MCF 10A (cell line): ENCODE measurements around the gene PTPRR. TPM values are rescaled to one million over a fixed set of nuclear protein-coding genes. Genes with fewer than 3 reads are reported as not detected.

ENCODE experiments used
- BruUV-seq: library from RNA; stranded (reverse); fragments of 400-500 nt; replicated peaks from 2 replicates; lab custom pipeline; 2021; lab: Mats Ljungman, UMichigan
- CTCF ChIA-PET: fragments of 300-600 bp; sonication (Branson Sonifier 250); formaldehyde crosslinking; extraction: SDS; loops from one replicate; lab custom pipeline; 2021; ENCODE audit warnings: antibody characterized with exemption, inconsistent platforms; lab: Yijun Ruan, JAX
- POLR2A ChIA-PET: fragments of 300-600, 350-650 bp; sonication (Branson Sonifier 250); formaldehyde crosslinking; extraction: SDS; loops from one replicate; lab custom pipeline; 2020; ENCODE audit warnings: antibody characterized with exemption, inconsistent platforms; lab: Yijun Ruan, JAX
- DNase-seq: peaks from one replicate; pipeline ENCODE4 v3.0.0-alpha.2; 2018; ENCODE audit not compliant: unreplicated experiment
- H3K27ac Mint-ChIP-seq: one replicate; pipeline ENCODE4 v1.8.0; 2022; ENCODE audit warnings: mild to moderate bottlenecking, low read depth, mixed read lengths; ENCODE audit not compliant: unreplicated experiment
- H3K27me3 Mint-ChIP-seq: one replicate; pipeline ENCODE4 v1.8.0; 2022; ENCODE audit warnings: mixed read lengths; ENCODE audit not compliant: insufficient read depth, unreplicated experiment
- H3K36me3 Mint-ChIP-seq: one replicate; pipeline ENCODE4 v1.8.0; 2022; ENCODE audit warnings: mild to moderate bottlenecking, moderate library complexity, mixed read lengths; ENCODE audit not compliant: insufficient read depth, unreplicated experiment
- H3K4me1 Mint-ChIP-seq: one replicate; pipeline ENCODE4 v1.8.0; 2022; ENCODE audit warnings: mixed read lengths; ENCODE audit not compliant: insufficient read depth, unreplicated experiment
- H3K4me3 Mint-ChIP-seq: one replicate; pipeline ENCODE4 v1.8.0; 2022; ENCODE audit warnings: mild to moderate bottlenecking, moderate library complexity, mixed read lengths; ENCODE audit not compliant: unreplicated experiment
- H3K9me3 Mint-ChIP-seq: one replicate; pipeline ENCODE4 v1.8.0; 2022; ENCODE audit warnings: mixed read lengths; ENCODE audit not compliant: unreplicated experiment
- intact Hi-C: fragments of 100-400 bp; cut with micrococcal nuclease; formaldehyde crosslinking; loops from 2 replicates; pipeline ENCODE4 v1.14.1; 2022
- total RNA-seq: library from RNA; stranded (reverse); gene quantifications from 2 replicates; pipeline ENCODE4 v1.2.3, GENCODE V29; 2022
- TF ChIP-seq, protein P1 (sequence below): fragments of 200-600 bp; IDR thresholded peaks from one replicate; pipeline ENCODE4 v1.8.0; 2022; ENCODE audit warnings: antibody characterized with exemption, mild to moderate bottlenecking; ENCODE audit not compliant: unreplicated experiment

Gene PTPRR
- total RNA-seq, 1 experiment from 2014 or later, result not detected

DNA sequence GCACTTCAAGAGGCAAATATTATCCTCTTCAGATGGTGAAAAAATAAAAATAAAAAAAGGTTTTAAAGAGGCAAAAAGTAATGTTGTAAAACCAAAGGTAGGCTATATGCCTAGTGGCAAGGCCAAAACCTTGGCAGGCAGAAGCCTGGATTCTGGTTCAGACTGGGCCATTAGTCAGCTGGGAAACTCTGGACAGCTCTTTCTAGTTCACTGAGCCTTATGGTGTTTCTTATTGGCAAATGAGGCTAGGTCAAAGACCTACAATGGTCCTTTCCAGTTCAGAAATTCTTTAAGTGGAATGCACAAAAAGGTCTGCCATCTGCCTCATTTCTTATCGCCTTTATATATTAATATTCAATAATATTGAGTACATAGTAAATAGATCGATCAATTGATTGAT, 327.9 kb downstream of the PTPRR start:
- intact Hi-C loops, result loop anchor here (5.0 kb wide), 1 partner anchor 255 kb away; no protein-coding TSS in a partner anchor
- TF ChIP-seq, protein P1, sequence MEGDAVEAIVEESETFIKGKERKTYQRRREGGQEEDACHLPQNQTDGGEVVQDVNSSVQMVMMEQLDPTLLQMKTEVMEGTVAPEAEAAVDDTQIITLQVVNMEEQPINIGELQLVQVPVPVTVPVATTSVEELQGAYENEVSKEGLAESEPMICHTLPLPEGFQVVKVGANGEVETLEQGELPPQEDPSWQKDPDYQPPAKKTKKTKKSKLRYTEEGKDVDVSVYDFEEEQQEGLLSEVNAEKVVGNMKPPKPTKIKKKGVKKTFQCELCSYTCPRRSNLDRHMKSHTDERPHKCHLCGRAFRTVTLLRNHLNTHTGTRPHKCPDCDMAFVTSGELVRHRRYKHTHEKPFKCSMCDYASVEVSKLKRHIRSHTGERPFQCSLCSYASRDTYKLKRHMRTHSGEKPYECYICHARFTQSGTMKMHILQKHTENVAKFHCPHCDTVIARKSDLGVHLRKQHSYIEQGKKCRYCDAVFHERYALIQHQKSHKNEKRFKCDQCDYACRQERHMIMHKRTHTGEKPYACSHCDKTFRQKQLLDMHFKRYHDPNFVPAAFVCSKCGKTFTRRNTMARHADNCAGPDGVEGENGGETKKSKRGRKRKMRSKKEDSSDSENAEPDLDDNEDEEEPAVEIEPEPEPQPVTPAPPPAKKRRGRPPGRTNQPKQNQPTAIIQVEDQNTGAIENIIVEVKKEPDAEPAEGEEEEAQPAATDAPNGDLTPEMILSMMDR, result no peak
- H3K27me3 Mint-ChIP-seq, result no peaks in the 10 kb centered on the region
- POLR2A ChIA-PET, result no interaction called here
- H3K27ac Mint-ChIP-seq, result no peak overlapping the region
- peaks cover 8% of the 10 kb centered on the region for H3K9me3 Mint-ChIP-seq
- DNase-seq, result no peak
- no peaks in the 10 kb centered on the region for H3K36me3 Mint-ChIP-seq
- CTCF ChIA-PET, result interaction anchor here (1.3 to 2.4 kb wide), 3 partner anchors 126 to 420 kb away, joined by 3 to 9 read pairs (median 7); no protein-coding TSS in a partner anchor
- no peaks in the 10 kb centered on the region for H3K4me1 Mint-ChIP-seq
- no peak overlapping the region for H3K4me3 Mint-ChIP-seq
- BruUV-seq, result no TSS peak

DNA sequence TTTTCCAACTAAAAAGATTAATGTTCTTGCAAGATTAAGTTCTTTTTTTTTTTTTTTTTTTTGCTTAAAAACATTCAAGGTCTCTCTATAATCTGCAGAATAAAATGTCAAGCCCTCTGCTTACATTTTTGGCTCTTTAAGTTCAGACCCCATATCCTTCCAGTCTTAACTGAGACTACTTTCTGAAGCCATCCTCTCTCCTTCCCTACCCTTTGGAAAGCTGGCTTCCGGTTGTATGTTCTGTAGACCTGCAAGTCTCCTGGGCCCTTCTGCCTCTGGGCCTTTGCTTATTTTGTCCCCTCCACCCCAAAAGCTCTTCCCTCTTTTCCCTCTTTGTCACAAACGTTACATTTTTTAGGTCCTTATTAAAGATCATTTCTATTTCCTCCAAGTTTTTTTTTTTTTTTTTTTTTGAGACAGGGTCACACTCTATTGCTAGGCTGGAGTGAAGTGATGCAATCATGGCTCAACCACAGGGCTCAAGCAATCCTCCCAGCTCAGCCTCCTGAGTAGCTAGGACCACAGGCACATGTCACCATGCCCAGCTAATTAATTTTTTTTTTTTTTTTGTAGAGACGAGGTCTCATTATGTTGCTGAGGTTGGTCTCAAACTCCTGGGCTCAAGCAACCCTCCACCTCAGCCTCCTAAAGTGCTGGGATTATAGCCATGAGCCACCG, 329.9 kb downstream of the PTPRR start:
- no peak for DNase-seq
- H3K4me1 Mint-ChIP-seq, result no peaks in the 10 kb centered on the region
- ChIA-PET CTCF (interaction anchor here (0.6 to 2.2 kb wide), 27 partner anchors 9 to 1208 kb away, joined by 3 to 26 read pairs (median 4); no protein-coding TSS in a partner anchor), POLR2A (interaction anchor here (0.7 kb wide), 2 partner anchors 208 to 839 kb away, joined by 3 read pairs; no protein-coding TSS in a partner anchor)
- BruUV-seq, result no TSS peak
- TF ChIP-seq, protein P1, result no peak
- intact Hi-C loops, result loop anchor here (1.0 to 5.0 kb wide), 5 partner anchors 102 to 424 kb away; no protein-coding TSS in a partner anchor
- no peak overlapping the region for H3K4me3 Mint-ChIP-seq
- H3K27me3 Mint-ChIP-seq, result no peaks in the 10 kb centered on the region
- H3K27ac Mint-ChIP-seq, result no peak overlapping the region
- H3K36me3 Mint-ChIP-seq, result no peaks in the 10 kb centered on the region
- H3K9me3 Mint-ChIP-seq, result peaks cover 8% of the 10 kb centered on the region

DNA sequence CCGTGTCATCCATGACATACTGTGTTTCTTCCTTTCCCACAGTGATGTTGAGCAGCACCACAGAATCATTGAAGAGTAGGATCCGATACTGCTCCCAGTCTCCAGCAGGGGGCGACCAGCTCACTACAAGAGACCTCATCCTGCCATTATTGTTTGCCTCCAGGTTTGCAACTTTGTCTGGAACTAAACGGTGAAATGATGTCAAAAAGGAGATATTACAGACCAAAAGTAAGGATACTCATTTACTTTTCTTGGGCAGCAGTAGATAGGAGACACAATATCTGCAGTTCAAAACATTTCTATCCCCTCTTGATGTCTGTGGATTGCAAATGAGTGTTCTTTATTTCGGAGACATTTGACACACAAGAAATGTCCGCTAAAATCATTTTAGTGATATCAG, 330.5 kb downstream of the PTPRR start:
- no TSS peak for BruUV-seq
- Mint-ChIP-seq H3K27me3 (no peaks in the 10 kb centered on the region), H3K9me3 (peaks cover 6% of the 10 kb centered on the region), H3K27ac (no peak overlapping the region), H3K4me1 (no peaks in the 10 kb centered on the region), H3K36me3 (no peaks in the 10 kb centered on the region), H3K4me3 (no peak overlapping the region)
- TF ChIP-seq, protein P1, result peak; percentile 78
- CTCF ChIA-PET, result interaction anchor here (0.6 to 2.2 kb wide), 21 partner anchors 11 to 1207 kb away, joined by 3 to 26 read pairs (median 4); no protein-coding TSS in a partner anchor
- peak; percentile 83 for DNase-seq
- POLR2A ChIA-PET, result interaction anchor here (0.7 kb wide), 1 partner anchor 207 kb away, joined by 3 read pairs; no protein-coding TSS in a partner anchor
- intact Hi-C loops, result loop anchor here (1.0 to 5.0 kb wide), 5 partner anchors 102 to 424 kb away; no protein-coding TSS in a partner anchor

Other genes with a start within 250 kb of the PTPRR start
- gene TSPAN8, start 237.3 kb upstream of the PTPRR start, total RNA-seq, result not detected in 2 replicates